Dedifferentiated amniotic fluid mesenchymal stem cell (primary cell): ENCODE measurements around the gene IFT80.
"Not testable (repeated sequence)": the region's sequence is repeated elsewhere in the genome, so short reads cannot be mapped to it uniquely, and the experiment has no call there.

Source experiments
- DNase-seq: peaks from one replicate; pipeline ENCODE4 v3.0.0-alpha.2; 2016; ENCODE audit errors: extremely low spot score

Gene IFT80

DNA sequence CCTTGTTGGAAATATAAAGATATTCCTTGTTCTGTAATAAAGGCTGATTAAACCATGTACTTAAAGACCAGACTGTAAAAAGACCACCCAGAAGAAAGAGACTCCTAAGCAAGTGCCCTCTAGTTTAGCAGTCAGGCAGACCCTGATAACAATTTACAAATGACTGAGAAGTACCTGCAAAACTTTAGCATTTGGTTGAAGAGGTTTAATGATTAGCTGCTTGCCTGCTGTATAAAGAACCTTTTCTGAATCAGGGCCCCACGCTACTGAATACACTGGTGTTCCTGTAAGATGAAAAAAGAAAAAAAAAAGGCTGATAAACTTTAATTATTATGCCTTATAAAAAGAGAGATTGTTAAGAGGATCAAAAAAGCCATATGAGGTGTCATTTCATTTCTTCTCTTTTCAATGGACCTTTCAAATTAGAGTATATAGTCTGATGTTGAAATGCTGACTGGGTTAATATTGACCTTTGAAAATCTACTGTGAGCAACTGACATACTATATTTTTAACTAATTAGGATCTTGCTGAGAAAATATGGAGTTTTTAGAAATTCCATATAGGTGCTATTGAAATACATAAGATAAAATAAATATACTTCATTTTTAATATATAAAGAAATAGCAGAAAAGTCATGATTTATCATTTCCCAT, 33.0 kb downstream of the IFT80 start:
- DNase-seq: no peak

DNA sequence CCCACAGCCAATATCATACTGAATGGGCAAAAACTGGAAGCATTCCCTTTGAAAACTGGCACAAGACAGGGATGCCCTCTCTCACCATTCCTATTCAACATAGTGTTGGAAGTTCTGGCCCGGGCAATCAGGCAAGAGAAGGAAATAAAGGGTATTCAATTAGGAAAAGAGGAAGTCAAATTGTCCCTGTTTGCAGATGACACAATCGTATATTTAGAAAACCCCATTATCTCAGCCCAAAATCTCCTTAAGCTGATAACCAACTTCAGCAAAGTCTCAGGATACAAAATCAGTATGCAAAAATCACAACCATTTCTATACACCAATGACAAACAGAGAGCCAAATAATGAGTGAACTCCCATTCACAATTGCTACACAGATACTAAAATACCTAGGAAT, 36.1 kb downstream of the IFT80 start:
- DNase-seq: not testable (repeated sequence)

DNA sequence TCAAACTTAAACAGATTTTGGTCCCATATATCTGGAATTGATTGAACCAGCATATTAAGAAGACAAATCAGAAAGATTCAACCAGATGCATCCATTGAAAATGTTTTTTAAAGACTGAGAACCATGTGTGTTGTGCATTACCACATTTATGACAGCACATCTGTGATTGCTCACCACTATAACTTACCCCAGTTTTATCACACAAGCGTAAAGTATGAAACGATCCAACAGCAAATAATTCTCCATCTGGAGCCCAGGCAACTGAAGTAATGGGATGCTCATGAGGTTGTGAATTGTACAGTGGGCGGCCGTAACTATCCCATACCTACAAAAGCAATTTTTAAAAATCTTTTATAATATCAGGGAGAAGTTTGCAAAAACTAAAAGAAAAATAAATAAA, 43.2 kb downstream of the IFT80 start:
- DNase-seq: no peak

DNA sequence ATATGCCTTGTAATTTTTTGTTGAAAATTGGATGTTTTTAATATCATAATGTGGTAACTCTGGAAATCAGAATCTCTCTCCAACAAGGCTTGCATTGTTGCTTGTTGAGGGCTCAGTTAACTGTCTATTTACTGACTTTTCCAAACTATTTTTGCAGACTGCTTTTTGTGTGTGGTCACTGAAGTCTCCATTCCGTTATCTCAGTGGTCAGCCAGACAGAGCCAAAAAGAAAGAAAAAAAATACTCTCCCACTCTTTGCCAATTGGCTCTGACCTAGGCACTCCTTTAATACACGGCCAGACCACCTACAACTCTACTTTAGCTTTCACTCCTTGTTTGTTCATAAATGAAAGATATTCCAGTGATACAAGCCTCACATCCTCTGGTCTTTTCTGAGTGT, 52.5 kb downstream of the IFT80 start:
- no peak for DNase-seq

DNA sequence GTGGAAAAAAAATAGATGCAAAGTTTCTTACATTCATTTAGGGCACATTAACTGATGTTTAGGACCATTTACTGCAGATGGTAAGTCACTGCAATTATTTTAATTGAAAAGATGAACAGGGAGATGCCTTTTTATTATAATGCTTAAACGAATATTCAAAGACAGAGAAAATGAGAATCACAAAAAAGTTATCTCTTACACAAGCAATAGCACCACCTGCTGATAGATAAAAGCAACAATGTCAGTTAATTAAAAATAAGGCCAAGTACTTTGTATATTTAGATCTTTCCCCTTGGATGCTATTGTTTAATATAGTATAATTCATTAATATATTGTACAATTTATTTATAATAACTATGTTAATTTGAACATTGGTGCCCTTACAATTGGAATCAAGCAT, 55.9 kb downstream of the IFT80 start:
- peak; percentile 35 for DNase-seq

DNA sequence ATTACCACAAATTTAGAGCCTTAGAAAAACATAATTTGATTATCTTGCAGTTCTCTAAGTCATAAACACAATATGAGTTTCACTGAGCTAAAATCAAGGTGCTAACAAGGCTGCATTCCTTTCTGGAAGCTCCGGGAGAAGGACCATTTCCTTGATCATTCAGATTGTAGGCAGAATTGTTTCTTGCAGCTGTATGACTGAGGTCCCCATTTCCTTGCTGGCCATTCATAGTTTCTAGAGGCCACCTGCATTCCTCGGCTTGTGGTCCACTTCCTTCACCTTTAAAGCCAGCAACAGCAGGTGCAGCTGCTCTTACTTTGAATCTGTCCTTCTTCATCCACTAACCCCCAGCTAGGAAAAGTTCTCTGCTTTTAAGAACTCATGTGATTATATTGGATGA, 58.7 kb downstream of the IFT80 start:
- no peak for DNase-seq

DNA sequence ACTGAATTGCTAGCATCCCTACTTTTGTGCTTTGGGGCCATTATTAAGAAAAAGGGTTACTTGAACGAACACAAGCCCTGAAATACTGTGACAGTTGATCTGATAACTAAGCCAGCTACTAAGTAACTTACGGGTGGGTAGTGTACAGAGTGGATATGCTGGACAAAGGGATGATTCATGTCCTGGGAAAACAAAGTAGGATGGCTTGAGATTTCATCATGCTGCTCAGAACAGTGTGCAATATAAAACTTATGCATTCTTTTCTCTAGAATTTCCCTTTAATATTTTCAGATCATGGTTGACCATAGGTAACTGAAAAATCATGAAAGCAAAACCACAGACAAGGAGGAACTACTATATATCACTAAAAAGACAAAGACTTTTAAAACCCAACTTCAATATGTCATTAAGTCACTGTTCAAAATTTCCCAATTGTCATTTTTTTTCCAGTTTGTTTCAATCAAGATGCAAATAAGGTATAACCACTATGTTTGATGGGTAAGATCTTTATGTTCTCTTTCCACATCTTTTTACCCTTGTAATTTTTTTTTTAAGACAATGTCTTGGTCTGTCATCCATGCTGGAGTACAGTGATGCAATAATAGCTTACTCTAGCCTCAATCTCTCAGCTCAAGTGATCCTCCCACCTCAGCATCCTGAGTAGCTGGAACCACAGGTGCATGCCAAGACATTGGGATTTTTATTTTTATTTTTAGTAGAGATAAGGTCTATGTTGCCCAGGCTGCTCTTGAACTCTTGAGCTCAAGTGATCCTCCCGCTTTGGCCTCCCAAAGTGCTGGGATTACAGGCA, 67.7 kb downstream of the IFT80 start:
- DNase-seq: peak; percentile 97

DNA sequence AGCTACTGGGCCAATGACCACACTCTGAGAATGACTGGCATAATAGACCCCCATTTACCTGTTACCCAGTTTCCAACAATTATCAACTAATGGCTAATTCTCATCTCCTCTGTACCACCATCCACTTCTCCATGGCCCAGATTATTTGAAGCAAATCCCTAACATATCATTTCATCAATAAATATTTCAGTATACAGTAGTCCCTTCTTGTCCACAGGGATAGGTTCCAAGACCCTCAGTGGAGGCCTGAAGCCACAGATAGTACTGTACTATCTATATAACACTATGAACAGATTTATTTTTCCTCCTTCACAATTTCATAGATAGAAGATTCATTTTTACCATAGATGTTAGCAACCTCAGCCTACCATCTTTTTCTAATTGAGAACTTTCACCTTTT, 68.3 kb downstream of the IFT80 start:
- DNase-seq: no peak

DNA sequence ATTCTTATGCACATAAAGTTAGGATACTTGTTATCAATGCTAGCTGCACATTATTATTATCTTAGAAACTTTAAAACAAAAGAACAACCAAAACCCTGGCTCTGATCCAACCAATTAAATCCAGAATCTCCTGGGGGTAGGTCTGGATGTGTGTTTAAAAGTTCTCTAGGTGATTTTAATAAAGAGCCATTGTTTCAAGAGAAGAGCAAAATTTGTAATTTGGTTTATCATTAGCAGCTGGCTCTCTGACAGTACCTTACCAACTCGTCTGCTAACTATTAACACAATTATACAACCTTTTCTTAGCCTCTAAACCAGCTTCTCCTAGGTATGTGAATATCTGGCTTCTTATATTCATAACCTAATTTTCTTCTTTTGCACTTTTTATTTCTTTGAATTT, 68.9 kb downstream of the IFT80 start:
- DNase-seq: no peak

DNA sequence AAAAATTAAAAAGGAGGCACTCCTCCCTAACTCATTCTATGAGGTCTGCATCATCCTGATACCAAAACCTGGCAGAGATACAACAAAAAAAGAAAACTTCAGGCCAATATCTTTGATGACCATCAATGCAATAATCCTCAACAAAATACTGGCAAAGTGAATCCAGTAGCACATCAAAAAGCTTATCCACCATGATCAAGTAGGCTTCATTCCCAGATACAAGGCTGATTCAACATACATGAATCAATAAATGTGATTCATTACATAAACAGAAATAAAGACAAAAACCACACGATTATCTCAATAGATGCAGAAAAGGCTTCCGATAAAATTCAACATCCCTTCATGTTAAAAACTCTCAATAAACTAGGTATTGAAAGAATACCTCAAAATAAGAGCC, 72.7 kb downstream of the IFT80 start:
- not testable (repeated sequence) for DNase-seq

DNA sequence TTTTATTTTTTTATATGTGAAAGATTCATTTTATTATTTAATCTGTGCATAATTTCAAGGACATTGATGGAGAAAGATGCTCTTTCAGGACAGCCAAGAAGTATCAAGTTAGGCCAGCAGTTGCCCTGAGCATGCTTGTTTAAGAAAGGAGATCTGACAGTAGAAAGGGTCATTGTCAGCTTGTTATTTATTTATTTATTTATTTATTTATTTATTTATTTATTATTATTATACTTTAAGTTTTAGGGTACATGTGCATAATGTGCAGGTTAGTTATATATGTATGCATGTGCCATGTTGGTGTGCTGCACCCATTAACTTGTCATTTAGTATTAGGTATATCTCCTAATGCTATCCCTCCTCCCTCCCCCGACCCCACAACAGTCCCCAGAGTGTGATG, 77.2 kb downstream of the IFT80 start:
- not testable (repeated sequence) for DNase-seq

DNA sequence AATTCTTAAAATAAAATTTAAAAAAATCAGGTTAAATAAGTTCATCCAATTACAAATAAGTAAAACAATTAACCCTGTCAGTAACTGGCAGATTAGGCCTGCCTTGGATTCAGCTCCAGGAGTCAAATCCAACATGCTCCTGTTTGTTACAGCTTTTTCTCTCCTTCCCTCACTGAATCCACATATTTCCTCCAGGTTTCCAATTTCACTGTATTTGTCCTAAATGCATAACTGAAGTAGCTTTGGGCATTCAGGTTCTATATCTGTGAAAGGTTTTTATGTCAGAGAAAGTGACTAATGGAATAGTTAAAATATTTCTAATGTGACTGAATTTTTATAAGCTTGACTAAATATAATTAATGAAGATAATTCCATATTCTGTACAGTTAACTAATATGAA, 79.7 kb downstream of the IFT80 start:
- DNase-seq: no peak

DNA sequence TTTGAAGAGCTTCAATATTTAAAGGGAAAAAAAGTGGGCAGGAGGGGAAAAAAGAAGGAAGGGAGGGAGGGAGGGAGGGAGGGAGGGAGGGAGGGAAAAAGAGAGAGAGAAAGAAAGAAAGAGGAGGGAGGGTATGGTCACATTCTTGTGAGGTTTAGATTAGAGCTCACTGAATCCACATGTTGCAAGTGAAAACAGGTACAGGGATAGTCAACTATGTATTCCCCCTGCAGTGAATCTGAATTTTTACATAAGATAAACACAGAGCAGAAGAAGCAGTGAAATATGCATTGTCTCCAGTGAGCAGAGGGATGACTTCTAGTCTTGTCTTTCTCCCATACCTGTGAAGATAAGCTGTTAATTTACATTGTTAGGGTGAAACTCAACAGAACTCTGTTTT, 84.0 kb downstream of the IFT80 start:
- no peak for DNase-seq

DNA sequence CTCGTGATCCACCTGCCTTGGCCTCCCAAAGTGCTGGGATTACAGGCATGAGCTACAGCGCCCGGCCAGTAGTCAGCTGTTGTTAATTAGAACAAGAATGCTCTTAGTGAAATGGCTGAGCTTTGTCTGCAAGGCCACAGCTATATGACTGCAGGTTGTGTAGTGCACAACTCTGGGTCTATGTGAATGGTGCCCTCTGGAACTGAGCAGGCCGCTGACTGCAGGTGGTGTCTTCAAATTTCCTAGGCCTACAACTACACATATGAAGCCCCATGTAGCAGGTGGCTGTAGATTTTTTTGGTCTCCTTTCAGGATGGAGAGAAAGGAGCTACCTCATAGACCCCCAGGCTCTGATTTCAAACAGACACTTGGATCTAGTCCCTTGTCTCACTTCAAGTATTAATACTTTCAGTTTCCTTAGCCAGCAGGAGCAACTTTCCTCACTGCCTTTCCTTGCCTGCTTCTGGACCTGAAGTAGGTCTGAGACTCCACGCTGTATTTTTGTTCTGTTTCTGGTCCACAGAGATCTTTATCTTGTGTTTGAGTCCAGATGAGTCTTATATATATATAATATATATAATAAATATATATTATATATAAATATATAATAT, 86.9 kb downstream of the IFT80 start:
- no peak for DNase-seq

DNA sequence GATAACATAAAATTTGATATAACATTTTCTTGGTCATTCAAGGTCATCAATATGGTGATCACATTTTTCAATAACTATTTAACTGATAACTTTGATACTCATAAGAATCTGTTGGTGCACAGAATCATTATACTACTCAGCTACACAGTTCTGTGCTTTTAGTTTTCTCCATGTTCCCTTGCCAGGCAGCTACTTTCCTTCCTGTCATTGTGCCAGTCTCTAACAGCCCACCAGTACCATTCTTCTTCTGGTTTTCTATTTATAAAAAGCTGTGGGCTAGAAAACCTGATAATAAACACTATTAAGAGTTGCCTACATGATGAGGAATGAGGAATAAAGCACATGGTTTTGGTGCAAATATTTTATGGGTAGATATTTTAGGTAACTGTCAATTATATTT, 96.2 kb downstream of the IFT80 start:
- no peak for DNase-seq

DNA sequence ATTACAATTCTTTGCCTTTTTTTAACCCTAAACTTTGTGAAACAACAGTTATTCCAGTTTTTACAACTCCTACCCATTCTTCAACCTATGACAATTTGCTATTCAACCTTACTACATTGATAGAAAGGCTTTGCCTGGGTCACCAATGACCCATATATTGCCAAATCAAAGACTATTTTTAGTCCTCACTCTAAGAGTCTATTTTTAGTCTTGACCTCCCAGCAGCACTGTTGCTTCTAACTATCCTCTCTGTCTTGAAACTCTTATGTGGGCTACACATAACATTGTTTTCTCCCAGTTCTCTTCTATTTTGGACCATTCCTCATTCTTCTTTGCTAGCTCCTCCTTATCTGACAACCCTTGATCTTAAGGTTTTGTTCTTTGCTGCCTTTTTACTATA, 102.4 kb downstream of the IFT80 start:
- DNase-seq: no peak

DNA sequence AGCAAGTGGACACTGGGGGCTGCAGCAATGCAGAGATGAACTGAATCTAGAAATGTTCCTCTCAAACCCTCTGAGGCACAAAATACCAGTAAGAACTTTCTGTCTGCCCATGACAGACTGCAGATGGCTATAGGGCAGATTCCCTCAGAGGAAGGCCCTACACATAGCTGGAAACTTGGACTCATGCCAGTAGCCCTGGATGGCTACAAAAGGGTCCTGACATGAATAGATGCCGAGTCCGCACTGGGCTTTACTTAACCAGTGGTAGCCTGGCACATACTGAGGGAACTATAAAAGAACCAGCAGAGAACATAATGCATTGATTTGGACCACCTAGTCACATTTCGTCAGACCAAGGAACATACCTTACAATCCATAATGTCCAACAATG, 107.1 kb downstream of the IFT80 start:
- DNase-seq: no peak

DNA sequence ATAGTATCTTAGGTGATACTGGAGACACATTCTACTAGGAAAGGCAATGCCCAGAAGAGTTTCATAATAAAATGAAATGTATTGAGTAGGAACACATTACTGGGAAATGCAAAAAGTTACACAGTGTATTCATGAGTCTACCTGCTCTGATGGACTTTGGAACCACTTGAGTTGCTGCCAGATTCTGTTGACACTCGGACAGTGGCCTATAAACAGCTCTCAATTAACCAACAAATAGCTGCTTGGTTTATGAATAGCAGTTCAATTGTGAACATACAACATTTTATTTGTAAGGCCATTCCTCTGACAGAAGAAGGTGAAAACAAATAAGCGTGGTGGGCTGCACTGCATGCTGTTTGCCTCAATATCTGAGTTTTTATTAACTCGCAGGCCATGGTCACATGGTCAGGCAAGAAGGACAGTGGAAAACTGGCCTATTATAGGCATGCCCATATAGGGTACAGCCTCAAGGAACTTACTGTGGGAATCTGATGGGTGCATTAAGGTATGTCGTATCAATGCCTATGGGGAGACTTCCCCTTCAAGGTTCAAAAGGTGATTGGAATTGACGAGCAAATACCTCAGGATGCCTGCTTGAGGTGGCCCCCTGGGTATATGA, 107.6 kb downstream of the IFT80 start:
- DNase-seq: no peak

DNA sequence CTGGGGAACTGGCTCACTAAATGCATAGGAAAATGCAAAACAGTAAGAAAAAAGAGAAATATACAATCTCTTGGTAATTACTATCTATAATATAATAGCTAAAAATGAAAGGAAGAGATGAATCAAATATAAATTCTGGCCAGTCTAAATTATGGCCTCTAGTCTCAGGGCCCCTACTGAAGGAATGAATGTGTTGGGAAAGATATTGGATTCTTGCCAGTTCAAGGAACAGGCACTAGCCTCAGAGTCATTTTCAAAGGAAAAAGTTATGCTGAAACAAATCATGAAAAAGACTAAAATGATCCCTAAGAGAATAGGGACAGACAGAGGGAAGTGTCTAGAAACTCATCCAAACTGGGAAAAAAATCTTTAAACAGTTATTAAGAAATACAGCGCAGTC, 111.4 kb downstream of the IFT80 start:
- no peak for DNase-seq

DNA sequence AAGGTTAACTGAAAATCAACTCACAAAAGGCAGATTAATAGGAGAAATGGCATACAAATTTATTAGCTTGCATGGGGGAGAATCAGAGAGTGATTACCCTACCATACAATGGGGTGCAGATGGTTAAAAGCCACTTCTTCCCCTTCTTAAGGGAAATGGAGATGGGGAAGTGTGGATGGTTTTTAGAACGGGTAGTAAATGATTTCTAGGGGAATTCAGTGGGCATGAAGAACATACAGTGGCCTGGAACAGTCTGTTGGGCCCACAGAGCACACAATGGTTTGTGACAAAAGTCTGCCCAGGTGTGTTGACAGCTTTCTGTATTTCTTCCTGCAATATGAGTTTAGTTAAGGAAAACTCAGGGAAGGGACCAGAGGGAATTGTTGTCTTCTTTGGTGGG, 112.8 kb downstream of the IFT80 start:
- no peak for DNase-seq

DNA sequence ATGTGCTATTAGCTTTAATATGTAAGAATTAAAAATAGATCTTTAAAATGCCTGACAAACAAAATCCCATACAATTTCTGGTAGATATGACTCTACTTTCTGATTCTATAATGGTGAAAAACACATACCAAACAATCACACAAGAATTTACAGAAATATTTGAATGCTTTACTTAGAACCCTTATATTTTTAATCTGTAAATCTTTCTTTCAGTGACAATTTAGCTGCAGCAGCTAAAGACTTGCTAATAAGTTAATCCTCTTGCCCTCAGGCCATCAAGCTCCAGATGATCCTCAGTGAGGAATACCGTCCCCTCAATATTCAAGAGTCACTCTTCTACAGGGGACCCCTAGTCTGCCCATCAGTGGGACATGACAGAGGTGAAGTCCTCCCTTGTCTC, 118.2 kb downstream of the IFT80 start:
- DNase-seq: no peak

DNA sequence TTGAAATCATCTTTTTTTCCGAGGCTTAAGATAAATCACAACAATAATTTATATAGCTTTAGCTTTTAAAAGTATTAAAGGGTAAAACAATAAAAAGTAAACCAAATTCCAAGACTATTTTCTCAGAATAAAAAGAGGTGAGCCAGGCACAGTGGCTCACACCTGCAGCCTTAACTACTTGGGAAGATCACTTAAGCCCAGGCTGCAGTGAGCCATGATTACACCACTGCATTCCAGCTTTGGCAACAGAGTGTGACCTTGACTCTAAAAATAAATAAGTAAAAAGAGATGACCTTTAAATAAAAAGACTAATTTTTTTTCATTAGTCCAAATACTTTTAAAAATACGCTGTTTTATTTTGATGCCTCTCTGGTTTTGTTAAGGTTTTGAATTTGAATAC, 119.4 kb downstream of the IFT80 start:
- DNase-seq: no peak

DNA sequence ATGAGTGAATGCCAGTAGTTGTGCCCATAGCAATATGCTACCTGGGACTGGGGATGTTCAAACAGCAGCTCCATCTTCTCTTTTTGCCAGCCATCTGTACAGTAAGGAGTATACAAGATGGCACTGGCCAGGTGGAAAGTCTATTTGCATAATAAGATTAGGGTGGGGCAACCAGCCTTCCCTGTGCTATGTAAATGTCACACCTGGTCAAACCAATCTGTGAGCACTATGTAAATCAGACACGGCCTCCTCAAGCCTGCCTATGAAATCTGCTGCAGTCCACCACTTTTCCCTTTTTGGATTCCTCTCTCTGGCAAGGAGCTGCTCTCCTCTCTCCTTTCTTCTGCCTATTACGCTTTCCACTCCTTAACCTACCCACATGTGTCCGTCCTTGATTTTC, 120.8 kb downstream of the IFT80 start:
- DNase-seq: no peak
